ENCODE data around the gene OTOGL. TPM values are rescaled to one million over a fixed set of nuclear protein-coding genes. Genes with fewer than 3 reads are reported as not detected.
"Not testable (repeated sequence)": the region's sequence is repeated elsewhere in the genome, so short reads cannot be mapped to it uniquely, and the experiment has no call there.

OTOGL gene
- total and polyA plus RNA-seq, 4 experiments from 2014 or later: not detected

DNA sequence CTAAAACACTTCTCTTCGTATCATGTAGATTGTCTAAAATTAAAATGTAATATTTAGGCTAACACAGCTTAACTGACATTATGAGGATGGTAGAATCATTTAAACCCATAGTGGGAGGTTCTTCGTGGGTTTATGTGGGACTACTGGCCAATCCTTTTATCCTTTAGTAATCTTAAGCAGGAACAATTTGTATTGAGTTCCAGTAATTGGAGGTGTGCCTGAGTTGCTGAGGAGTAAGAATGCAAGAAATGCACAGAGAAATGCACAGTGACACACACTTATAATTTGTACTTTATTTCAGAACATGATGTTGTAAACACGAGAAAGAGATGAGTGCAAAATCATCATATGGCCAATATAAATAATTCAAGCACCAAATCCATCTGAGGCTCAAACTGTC is 22.3 kb downstream of the OTOGL start:
- Mint-ChIP-seq H3K4me1 (no peaks in the 10 kb centered on the region), H3K36me3 (no peaks in the 10 kb centered on the region), H3K4me3 (no peak overlapping the region), H3K9me3 (peaks cover 0 to 3% (median 0%) of the 10 kb centered on the region in 8 donors), H3K27ac (no peak overlapping the region), H3K27me3 (peaks cover 2 to 7% of the 10 kb centered on the region in 2 donors)
- H3K4me3 ChIP-seq (ENCODE audit: low read length in 2 of 2): no peak overlapping the region
- CTCF ChIA-PET (ENCODE audit: partially characterized antibody): no interaction called here
- no peaks in the 10 kb centered on the region for H3K9me3 ChIP-seq (ENCODE audit: control insufficient read depth in 1 of 2, low read length in 2 of 2)
- POLR2A ChIA-PET (ENCODE audit: partially characterized antibody): no interaction called here
- no peak for DNase-seq
- H3K4me1 ChIP-seq (ENCODE audit: insufficient read depth, low read length): no peaks in the 10 kb centered on the region
- no peaks in the 10 kb centered on the region for H3K27me3 ChIP-seq (ENCODE audit: insufficient read depth, low read length)
- no peaks in the 10 kb centered on the region for H3K36me3 ChIP-seq (ENCODE audit: insufficient read depth, low read length)
- intact Hi-C loops (cut with micrococcal nuclease): loop anchor here (5.0 kb wide), 1 partner anchor 34 kb away; no protein-coding TSS in a partner anchor
- no peak overlapping the region for H3K27ac ChIP-seq (ENCODE audit: low read depth, low read length)

DNA sequence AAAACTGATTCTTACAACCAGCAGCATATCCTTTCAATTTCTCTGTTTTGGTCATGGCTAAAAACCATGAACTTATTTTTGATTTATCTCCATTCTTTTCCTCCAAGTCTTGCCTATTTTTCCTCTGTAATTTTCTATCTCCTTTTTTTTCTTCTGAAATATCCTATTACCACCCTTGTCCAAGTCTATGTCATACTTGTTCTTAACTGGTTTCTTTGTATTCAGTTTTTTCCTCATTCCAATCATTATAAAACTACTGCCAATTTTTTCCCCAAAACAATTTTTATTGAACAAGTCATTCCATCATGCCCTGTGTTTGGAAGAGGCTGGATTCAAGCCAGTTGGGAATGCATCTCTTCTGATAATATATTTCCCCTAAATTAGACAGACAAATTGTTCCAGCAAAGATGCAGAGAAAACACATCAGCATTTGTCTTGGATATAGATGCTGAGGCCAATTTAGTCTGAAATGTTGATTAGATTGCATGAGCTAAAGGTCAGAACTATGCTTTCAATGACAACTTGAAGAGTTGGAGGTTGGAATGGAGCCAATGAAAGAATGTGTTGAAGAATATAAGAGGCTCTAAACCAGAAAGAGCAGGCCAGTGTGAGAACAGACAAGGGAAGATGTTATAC is 30.7 kb downstream of the OTOGL start:
- no peaks in the 10 kb centered on the region for H3K27me3 ChIP-seq (ENCODE audit: insufficient read depth, low read length)
- H3K36me3 ChIP-seq (ENCODE audit: insufficient read depth, low read length): no peaks in the 10 kb centered on the region
- H3K4me3 ChIP-seq (ENCODE audit: low read length in 2 of 2): no peak overlapping the region
- H3K9me3 Mint-ChIP-seq: peaks cover 0 to 12% (median 5%) of the 10 kb centered on the region in 8 donors
- no peaks in the 10 kb centered on the region for H3K9me3 ChIP-seq (ENCODE audit: control insufficient read depth in 1 of 2, low read length in 2 of 2)
- H3K27ac Mint-ChIP-seq: no peak overlapping the region
- H3K4me1 ChIP-seq (ENCODE audit: insufficient read depth, low read length): no peaks in the 10 kb centered on the region
- intact Hi-C loops (cut with micrococcal nuclease): no loop called here
- peaks cover 1 to 6% of the 10 kb centered on the region in 2 donors for H3K27me3 Mint-ChIP-seq
- H3K36me3 Mint-ChIP-seq: peaks cover 0 to 4% of the 10 kb centered on the region in 2 donors
- POLR2A ChIA-PET (ENCODE audit: partially characterized antibody): no interaction called here
- CTCF ChIA-PET (ENCODE audit: partially characterized antibody): no interaction called here
- DNase-seq: no peak
- H3K27ac ChIP-seq (ENCODE audit: low read depth, low read length): no peak overlapping the region
- no peak overlapping the region for H3K4me3 Mint-ChIP-seq
- H3K4me1 Mint-ChIP-seq: no peaks in the 10 kb centered on the region

DNA sequence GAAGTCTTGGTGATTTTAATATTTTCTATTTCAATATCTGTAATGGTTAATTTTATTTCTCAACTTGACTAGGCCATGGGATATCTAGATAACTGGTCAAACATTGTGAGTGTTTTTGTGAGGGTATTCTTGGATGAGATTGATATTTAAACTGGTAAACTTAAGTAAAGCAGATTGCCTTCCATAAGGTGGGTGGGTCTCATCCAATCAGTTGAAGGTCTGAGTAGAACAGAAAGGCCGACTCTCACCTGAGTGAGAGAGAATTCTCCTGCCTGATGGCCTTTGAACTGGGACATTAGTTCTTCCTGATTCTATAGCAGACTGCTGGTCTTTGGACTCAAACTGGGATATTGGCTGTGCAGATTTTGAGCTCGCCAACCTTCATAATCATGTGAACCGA is 36.3 kb downstream of the OTOGL start:
- H3K27me3 Mint-ChIP-seq: peaks cover 7 to 8% of the 10 kb centered on the region in 2 donors
- H3K4me3 ChIP-seq (ENCODE audit: low read length in 2 of 2): no peak overlapping the region
- POLR2A ChIA-PET (ENCODE audit: partially characterized antibody): no interaction called here
- H3K4me1 Mint-ChIP-seq: no peaks in the 10 kb centered on the region
- H3K36me3 ChIP-seq (ENCODE audit: insufficient read depth, low read length): no peaks in the 10 kb centered on the region
- no peak overlapping the region for H3K27ac ChIP-seq (ENCODE audit: low read depth, low read length)
- H3K36me3 Mint-ChIP-seq: no peaks in the 10 kb centered on the region
- H3K9me3 ChIP-seq (ENCODE audit: control insufficient read depth in 1 of 2, low read length in 2 of 2): no peaks in the 10 kb centered on the region
- no peaks in the 10 kb centered on the region for H3K27me3 ChIP-seq (ENCODE audit: insufficient read depth, low read length)
- intact Hi-C loops (cut with micrococcal nuclease): no loop called here
- CTCF ChIA-PET (ENCODE audit: partially characterized antibody): interaction anchor here (0.9 kb wide), 1 partner anchor 15 kb away, joined by 3 read pairs; no protein-coding TSS in a partner anchor
- H3K4me3 Mint-ChIP-seq: no peak overlapping the region
- H3K4me1 ChIP-seq (ENCODE audit: insufficient read depth, low read length): no peaks in the 10 kb centered on the region
- no peaks in the 10 kb centered on the region for H3K9me3 Mint-ChIP-seq
- DNase-seq: no peak
- H3K27ac Mint-ChIP-seq: no peak overlapping the region

DNA sequence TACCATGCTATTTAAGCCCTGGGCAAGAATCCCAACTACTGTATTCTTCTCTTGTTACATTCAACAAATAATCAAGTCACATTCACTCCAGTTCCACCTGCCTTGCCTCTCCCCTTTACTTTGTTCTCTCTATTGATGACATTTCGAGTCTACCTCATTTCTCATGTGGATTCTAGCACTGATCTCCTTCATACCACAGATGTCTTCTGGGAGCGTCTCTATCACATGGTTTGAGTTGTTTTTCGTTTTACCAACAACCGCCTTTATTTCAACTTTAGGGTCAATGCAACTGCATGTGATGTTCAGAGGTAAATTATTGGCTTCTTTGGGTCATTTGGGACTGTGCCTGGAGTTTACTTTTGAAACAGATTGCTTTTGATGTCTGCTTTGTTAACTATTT is 40.7 kb downstream of the OTOGL start:
- H3K9me3 ChIP-seq (ENCODE audit: control insufficient read depth in 1 of 2, low read length in 2 of 2): no peaks in the 10 kb centered on the region
- H3K36me3 Mint-ChIP-seq: no peaks in the 10 kb centered on the region
- H3K4me1 ChIP-seq (ENCODE audit: insufficient read depth, low read length): no peaks in the 10 kb centered on the region
- no peak overlapping the region for H3K4me3 Mint-ChIP-seq
- intact Hi-C loops (cut with micrococcal nuclease): no loop called here
- H3K27ac Mint-ChIP-seq: no peak overlapping the region
- no peak overlapping the region for H3K27ac ChIP-seq (ENCODE audit: low read depth, low read length)
- POLR2A ChIA-PET (ENCODE audit: partially characterized antibody): no interaction called here
- no peak for DNase-seq
- H3K4me1 Mint-ChIP-seq: no peaks in the 10 kb centered on the region
- no peaks in the 10 kb centered on the region for H3K27me3 ChIP-seq (ENCODE audit: insufficient read depth, low read length)
- H3K27me3 Mint-ChIP-seq: peaks cover 8% of the 10 kb centered on the region in 2 donors
- peaks cover 0 to 5% (median 0%) of the 10 kb centered on the region in 8 donors for H3K9me3 Mint-ChIP-seq
- no peak overlapping the region for H3K4me3 ChIP-seq (ENCODE audit: low read length in 2 of 2)
- H3K36me3 ChIP-seq (ENCODE audit: insufficient read depth, low read length): no peaks in the 10 kb centered on the region
- CTCF ChIA-PET (ENCODE audit: partially characterized antibody): no interaction called here

DNA sequence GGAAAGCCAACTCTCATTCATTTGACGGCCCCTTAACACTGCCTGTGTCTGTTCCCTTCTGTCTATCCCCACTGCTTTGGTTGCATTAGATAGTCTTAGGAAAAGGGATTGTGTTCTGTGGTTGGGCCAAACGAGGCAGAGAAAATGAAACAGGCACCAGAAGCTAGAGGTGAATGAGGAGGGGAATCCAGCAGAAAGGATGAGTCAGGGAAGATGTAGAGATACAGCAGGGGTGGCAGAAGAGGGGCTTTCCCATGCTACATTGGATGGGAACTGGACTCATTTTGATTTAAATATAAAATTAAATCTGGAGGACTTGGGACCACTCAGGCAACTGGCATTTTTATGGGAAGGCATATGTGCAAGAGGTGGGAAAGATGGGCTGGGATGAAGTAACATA is 43.3 kb downstream of the OTOGL start:
- ChIA-PET CTCF (ENCODE audit: partially characterized antibody) (no interaction called here), POLR2A (ENCODE audit: partially characterized antibody) (no interaction called here)
- no peaks in the 10 kb centered on the region for H3K36me3 ChIP-seq (ENCODE audit: insufficient read depth, low read length)
- no peaks in the 10 kb centered on the region for H3K36me3 Mint-ChIP-seq
- no peaks in the 10 kb centered on the region for H3K27me3 ChIP-seq (ENCODE audit: insufficient read depth, low read length)
- H3K4me1 ChIP-seq (ENCODE audit: insufficient read depth, low read length): no peaks in the 10 kb centered on the region
- H3K4me3 Mint-ChIP-seq: no peak overlapping the region
- no peaks in the 10 kb centered on the region for H3K9me3 ChIP-seq (ENCODE audit: control insufficient read depth in 1 of 2, low read length in 2 of 2)
- peaks cover 3 to 4% of the 10 kb centered on the region in 2 donors for H3K27me3 Mint-ChIP-seq
- H3K27ac Mint-ChIP-seq: no peak overlapping the region
- no peaks in the 10 kb centered on the region for H3K4me1 Mint-ChIP-seq
- intact Hi-C loops (cut with micrococcal nuclease): no loop called here
- H3K27ac ChIP-seq (ENCODE audit: low read depth, low read length): no peak overlapping the region
- DNase-seq: no peak
- H3K4me3 ChIP-seq (ENCODE audit: low read length in 2 of 2): no peak overlapping the region
- H3K9me3 Mint-ChIP-seq: peaks cover 0 to 5% (median 0%) of the 10 kb centered on the region in 8 donors

DNA sequence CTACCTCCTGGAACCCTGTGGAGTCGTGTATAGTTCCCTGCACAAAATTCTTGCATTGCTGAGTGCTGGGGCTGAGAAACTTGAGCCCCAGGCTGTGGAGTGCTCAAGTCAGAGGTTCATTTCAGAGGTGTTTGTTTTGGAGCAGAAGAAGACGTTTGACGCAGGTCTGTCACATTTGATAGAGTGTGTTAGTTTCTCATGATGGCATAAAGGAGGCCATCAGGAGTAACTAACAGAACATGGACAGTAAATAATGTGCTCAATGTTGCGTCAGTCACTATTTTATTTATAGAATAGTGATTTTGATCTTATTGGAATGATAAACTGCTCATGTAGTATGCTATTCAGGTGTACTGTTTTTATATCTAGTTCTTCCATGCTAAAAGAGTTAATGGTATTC is 44.2 kb downstream of the OTOGL start:
- Histone ChIP-seq H3K27me3 (ENCODE audit: insufficient read depth, low read length) (no peaks in the 10 kb centered on the region), H3K4me1 (ENCODE audit: insufficient read depth, low read length) (no peaks in the 10 kb centered on the region), H3K4me3 (ENCODE audit: low read length in 2 of 2) (no peak overlapping the region), H3K36me3 (ENCODE audit: insufficient read depth, low read length) (no peaks in the 10 kb centered on the region), H3K27ac (ENCODE audit: low read depth, low read length) (no peak overlapping the region), H3K9me3 (ENCODE audit: control insufficient read depth in 1 of 2, low read length in 2 of 2) (no peaks in the 10 kb centered on the region)
- CTCF ChIA-PET (ENCODE audit: partially characterized antibody): no interaction called here
- Mint-ChIP-seq H3K4me1 (no peaks in the 10 kb centered on the region), H3K36me3 (no peaks in the 10 kb centered on the region), H3K27me3 (peaks cover 3 to 4% of the 10 kb centered on the region in 2 donors), H3K4me3 (no peak overlapping the region), H3K9me3 (peaks cover 0 to 5% (median 0%) of the 10 kb centered on the region in 8 donors), H3K27ac (no peak overlapping the region)
- intact Hi-C loops (cut with micrococcal nuclease): no loop called here
- DNase-seq: no peak
- POLR2A ChIA-PET (ENCODE audit: partially characterized antibody): no interaction called here

DNA sequence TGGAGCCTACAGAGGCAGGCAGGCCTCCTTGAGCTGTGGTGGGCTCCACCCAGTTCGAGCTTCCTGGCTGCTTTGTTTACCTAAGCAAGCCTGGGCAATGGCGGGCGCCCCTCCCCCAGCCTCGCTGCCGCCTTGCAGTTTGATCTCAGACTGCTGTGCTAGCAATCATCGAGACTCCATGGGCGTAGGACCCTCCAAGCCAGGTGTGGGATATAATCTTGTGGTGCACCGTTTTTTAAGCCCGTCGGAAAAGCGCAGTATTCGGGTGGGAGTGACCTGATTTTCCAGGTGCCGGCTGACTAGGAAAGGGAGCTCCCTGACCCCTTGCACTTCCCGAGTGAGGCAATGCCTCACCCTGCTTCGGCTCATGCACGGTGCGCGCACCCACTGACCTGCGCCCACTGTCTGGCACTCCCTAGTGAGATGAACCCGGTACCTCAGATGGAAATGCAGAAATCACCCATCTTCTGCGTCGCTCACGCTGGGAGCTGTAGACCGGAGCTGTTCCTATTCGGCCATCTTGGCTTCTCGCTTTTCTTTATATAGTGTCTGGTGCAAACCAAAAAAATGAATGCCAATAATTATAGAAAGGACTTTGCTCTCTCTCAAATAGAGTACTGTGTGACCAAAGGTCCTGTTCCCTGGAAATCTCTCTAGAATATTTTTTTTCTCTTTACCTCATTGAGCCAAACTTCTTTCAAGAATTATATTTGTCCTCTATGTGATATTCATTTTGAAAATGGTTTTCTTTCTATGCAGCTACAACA is 50.4 kb downstream of the OTOGL start:
- H3K4me3 ChIP-seq (ENCODE audit: low read length in 2 of 2); H3K27ac Mint-ChIP-seq; H3K4me1 ChIP-seq (ENCODE audit: insufficient read depth, low read length); POLR2A ChIA-PET (ENCODE audit: partially characterized antibody); H3K4me3 Mint-ChIP-seq; H3K4me1 Mint-ChIP-seq; H3K9me3 ChIP-seq (ENCODE audit: control insufficient read depth in 1 of 2, low read length in 2 of 2); DNase-seq; H3K27ac ChIP-seq (ENCODE audit: low read depth, low read length); H3K36me3 Mint-ChIP-seq; H3K9me3 Mint-ChIP-seq; H3K36me3 ChIP-seq (ENCODE audit: insufficient read depth, low read length); H3K27me3 ChIP-seq (ENCODE audit: insufficient read depth, low read length); H3K27me3 Mint-ChIP-seq; CTCF ChIA-PET (ENCODE audit: partially characterized antibody): not testable (repeated sequence)
- intact Hi-C loops (cut with micrococcal nuclease): loop anchor here (5.0 kb wide), 1 partner anchor 32 kb away; no protein-coding TSS in a partner anchor
